Heart right ventricle (tissue), 16 donors: ENCODE results near the gene GOT1. TPM values are rescaled to one million over a fixed set of nuclear protein-coding genes. Genes with fewer than 3 reads are reported as not detected.

ENCODE experiments used
- ATAC-seq, 8 donors: fragments of 200-7000 bp; cut with Tn5 transposase; one replicate each; pipeline ENCODE4 v1.9.1; 2020; ENCODE audit warnings: mild to moderate bottlenecking in 8 of 8, moderate library complexity in 8 of 8, moderate number of reproducible peaks in 1 of 8
- DNase-seq, 2 donors: peaks; one replicate each; pipeline ENCODE4 v3.0.0-alpha.2; 2020
- H3K27ac ChIP-seq, 10 donors: fragments of 200-600 bp; sonication (generic) in 2 of 10; one replicate each; pipeline versions ENCODE4 v1.5.0 to v1.8.0; 2020 to 2022; ENCODE audit warnings: mild to moderate bottlenecking in 3 of 10
- H3K27me3 ChIP-seq, 7 donors: fragments of 200-600 bp; one replicate each; pipeline ENCODE4 v1.8.0; 2021 to 2022; ENCODE audit warnings: mild to moderate bottlenecking in 2 of 7
- H3K36me3 ChIP-seq, 9 donors: fragments of 200-600 bp; sonication (generic) in 1 of 9; one replicate each; pipeline versions ENCODE4 v1.5.0 to v1.8.0; 2020 to 2022; ENCODE audit warnings: mild to moderate bottlenecking in 2 of 9
- H3K4me1 ChIP-seq, 9 donors: fragments of 200-600 bp; sonication (generic) in 1 of 9; one replicate each; pipeline versions ENCODE4 v1.5.0 to v1.8.0; 2020 to 2022; ENCODE audit warnings: mild to moderate bottlenecking in 4 of 9
- H3K4me3 ChIP-seq, 10 donors: fragments of 200-600 bp; sonication (generic) in 2 of 10; one replicate each; pipeline versions ENCODE4 v1.5.0 to v1.8.0; 2020 to 2022; ENCODE audit warnings: mild to moderate bottlenecking in 7 of 10, moderate library complexity in 2 of 10
- H3K9me3 ChIP-seq, 11 donors: fragments of 200-600 bp in 10 of 11; sonication (generic) in 2 of 11; one replicate each; pipeline versions ENCODE4 v1.5.0 to v1.8.0; 2013 to 2022; ENCODE audit warnings: mild to moderate bottlenecking in 2 of 11, control low read depth in 1 of 11, moderate library complexity in 1 of 11
- CTCF ChIP-seq, 9 donors: fragments of 200-600 bp; sonication (generic) in 2 of 9; IDR thresholded peaks; one replicate each; pipeline versions ENCODE4 v1.5.0 to v1.8.0; 2021 to 2022; ENCODE audit warnings: antibody characterized with exemption in 9 of 9, mild to moderate bottlenecking in 5 of 9, moderate library complexity in 1 of 9
- WGBS, 2 donors: extraction: QIAGEN DNeasy Blood & Tissue Kit; methylation state at CpG; one replicate each; pipeline ENCODE4 v1.1.7; 2013; ENCODE audit warnings: inconsistent platforms in 1 of 2; 5-methylcytosine and 5-hydroxymethylcytosine counted together
- intact Hi-C, 10 donors: fragments of 100-400 bp; cut with DNase I; formaldehyde crosslinking; loops; one replicate each; pipeline versions ENCODE4 v1.11.1 to v1.14.2; 2022
- polyA plus RNA-seq, 2 donors: library from polyadenylated mRNA; stranded (reverse); fragments of 200-250 nt; gene quantifications; one replicate each; pipeline ENCODE4 v1.2.3, GENCODE V29; 2013
- total RNA-seq, 10 donors: library from RNA; stranded (reverse); fragmentation: NEBNext Ultra II Directional in 3 of 10; extraction: Animal tissue kit (Norgen Biotek cat#: 25700) in 3 of 10; gene quantifications; one replicate each; pipeline versions ENCODE4 v1.2.1 to v1.2.4, GENCODE V29; 2021 to 2023
- donor health status: Arrhythmogenic right ventricular cardiomyopathy.
- donor health status: ischemic (EF 13 %, LVEDD 7.1; RV severe dilation, severe dysfunction).
- donor health status: healthy with polysubstance abuse.
- donor health status: DM: no; HTN: yes; CAD: no.
- donor health status: DM: no; HTN: no; CAD: no.
- donor health status: ischemic (EF 25% LVEDD 6.9; RV normal size, moderate dysfunction).
- donor health status: ischemic (EF 25% LVEDD 5.7; RV mildly dilated, moderate dysfunction).
- donor health status: healthy.
- donor health status: DM: yes; HTN: yes; CAD: no.
- donor health status: Ischemic cardiomyopathy.
- donor health status: ischemic (EF 35%, LVEDD 5.7; RV mildly dilated, moderate dysfunction).
- donor health status: nonischemic (EF 11% LVEDD 7.7; RV severe dilation, severe dysfunction).
- donor health status: DM: yes; HTN: yes; CAD: no.
- donor health status: PGD.
- donor health status: ischemic (EF 29% LVEDD 5.4; RV normal size, mild dysfunction).
- donor health status: nonischemic (EF 23%, LVEDD 6.1; RV moderate dilation, normal function).

GOT1 gene
- total and polyA plus RNA-seq, 12 donors: 114 to 669 (median 561) TPM

GRCh38 chr10:99444383-99445045, 14.1 kb upstream of the GOT1 start:
- ATAC-seq (no peak), DNase-seq (no peak)
- Histone ChIP-seq H3K27me3 (peaks cover 0 to 21% (median 6%) of the 10 kb centered on the region in 7 donors), H3K27ac (no peak overlapping the region), H3K9me3 (no peaks in the 10 kb centered on the region), H3K4me1 (no peaks in the 10 kb centered on the region), H3K36me3 (no peaks in the 10 kb centered on the region), H3K4me3 (no peak overlapping the region)
- no peak for TF ChIP-seq CTCF (IDR thresholded peaks at IDR 0.05)
- 45 to 51% methylated on average over 16 of the region's 16 CpGs for WGBS, 2 donors
- intact Hi-C loops: loop anchor here in 2 of 10 donors (10.0 kb wide), 1 partner anchor 270 kb away; no protein-coding TSS in a partner anchor

- Histone ChIP-seq H3K4me1 (no peaks in the 10 kb centered on the region), H3K36me3 (no peaks in the 10 kb centered on the region), H3K4me3 (no peak overlapping the region), H3K27me3 (peaks cover 0 to 11% (median 0%) of the 10 kb centered on the region in 7 donors), H3K9me3 (no peaks in the 10 kb centered on the region), H3K27ac (no peak overlapping the region)
- TF ChIP-seq CTCF (IDR thresholded peaks at IDR 0.05): no peak
- ATAC-seq: no peak
- 79 to 84% methylated on average over 3 of the region's 3 CpGs for WGBS, 2 donors
- DNase-seq: no peak
- intact Hi-C loops: loop anchor here in 2 of 10 donors (10.0 kb wide), 1 partner anchor 271 kb away; no protein-coding TSS in a partner anchor
Measured at GRCh38 chr10:99443500-99443899, 13.1 kb upstream of the GOT1 start.

- no peak for TF ChIP-seq CTCF (IDR thresholded peaks at IDR 0.05)
- DNase-seq (no peak), ATAC-seq (no peak)
- no peaks in the 10 kb centered on the region for H3K4me1 ChIP-seq
- no peak overlapping the region for H3K27ac ChIP-seq
- peaks cover 0 to 10% (median 0%) of the 10 kb centered on the region in 9 donors for H3K36me3 ChIP-seq
- WGBS, 2 donors: 75 to 79% methylated on average over 5 of the region's 5 CpGs
- no peak overlapping the region for H3K4me3 ChIP-seq
- peaks cover 0 to 9% (median 0%) of the 10 kb centered on the region in 7 donors for H3K27me3 ChIP-seq
- intact Hi-C loops: loop anchor here in 2 of 10 donors (10.0 kb wide), 1 partner anchor 272 kb away; no protein-coding TSS in a partner anchor
- no peaks in the 10 kb centered on the region for H3K9me3 ChIP-seq
Measured at GRCh38 chr10:99442394-99442793, 12.0 kb upstream of the GOT1 start.

GRCh38 chr10:99438890-99439289, 8.5 kb upstream of the GOT1 start:
- Histone ChIP-seq H3K4me3 (no peak overlapping the region), H3K4me1 (peaks cover 0 to 33% (median 6%) of the 10 kb centered on the region in 9 donors), H3K9me3 (no peaks in the 10 kb centered on the region), H3K36me3 (peaks cover 0 to 18% (median 5%) of the 10 kb centered on the region in 9 donors), H3K27ac (no peak overlapping the region), H3K27me3 (no peaks in the 10 kb centered on the region)
- DNase-seq: no peak
- 92 to 96% methylated on average over 2 of the region's 2 CpGs for WGBS, 2 donors
- ATAC-seq: no peak
- TF ChIP-seq CTCF (IDR thresholded peaks at IDR 0.05): no peak
- intact Hi-C loops: loop anchor here in 7 of 10 donors (5.0 to 10.0 kb wide), 8 partner anchors 47 to 974 kb away; partner anchors contain the start of genes COX15 (in 1 of the 7) and CUTC (in 1 of the 7)
